Endometrial microvascular endothelial cells (primary cell): ENCODE data around the gene DTNBP1. TPM values are rescaled to one million over a fixed set of nuclear protein-coding genes. Genes with fewer than 3 reads are reported as not detected.

Experiments
- in situ Hi-C: cut with HindIII; loops from 2 replicates; pipeline ENCODE4 v1.10.0; 2017; ENCODE audit warnings: low sequenced_read_pairs, low pct_unique_long_range_greater_than_20kb; ENCODE audit errors: inconsistent ontology term
- total RNA-seq: library from RNA; depleted of rRNA; stranded (reverse); fragments of >200 nt; gene quantifications from one replicate; pipeline ENCODE4 v1.2.3, GENCODE V29; 2015; ENCODE audit errors: inconsistent ontology term

Gene DTNBP1
- total RNA-seq = 2.0 TPM

- in situ Hi-C loops = no loop called here
Measured at GRCh38 chr6:15662326-15663129, at the start of gene DTNBP1. TSS of gene DTNBP1 (minus strand) at chr6:15663028. CDS start at chr6:15662869, 159 bp downstream.

GRCh38 chr6:15709651-15710269, 46.9 kb upstream of the DTNBP1 start:
- in situ Hi-C loops = no loop called here

GRCh38 chr6:15708231-15708630, 45.4 kb upstream of the DTNBP1 start:
- in situ Hi-C loops = no loop called here

GRCh38 chr6:15705981-15706380, 43.2 kb upstream of the DTNBP1 start:
- in situ Hi-C loops = no loop called here

- in situ Hi-C loops = no loop called here
Measured at GRCh38 chr6:15698471-15698870, 35.6 kb upstream of the DTNBP1 start.

GRCh38 chr6:15697895-15698294, 35.1 kb upstream of the DTNBP1 start:
- in situ Hi-C loops = no loop called here

GRCh38 chr6:15691250-15691869, 28.5 kb upstream of the DTNBP1 start:
- in situ Hi-C loops = no loop called here

GRCh38 chr6:15690510-15690909, 27.7 kb upstream of the DTNBP1 start:
- in situ Hi-C loops = no loop called here

- in situ Hi-C loops = no loop called here
Measured at GRCh38 chr6:15689586-15690482, 27.0 kb upstream of the DTNBP1 start.

- in situ Hi-C loops = no loop called here
Measured at GRCh38 chr6:15685619-15686018, 22.8 kb upstream of the DTNBP1 start.

GRCh38 chr6:15682965-15683822, 20.4 kb upstream of the DTNBP1 start:
- in situ Hi-C loops = no loop called here

GRCh38 chr6:15681946-15682345, 19.1 kb upstream of the DTNBP1 start:
- in situ Hi-C loops = no loop called here

- in situ Hi-C loops = no loop called here
Measured at GRCh38 chr6:15678514-15678913, 15.7 kb upstream of the DTNBP1 start.

GRCh38 chr6:15677822-15678221, 15.0 kb upstream of the DTNBP1 start:
- in situ Hi-C loops = no loop called here

GRCh38 chr6:15675536-15676220, 12.8 kb upstream of the DTNBP1 start:
- in situ Hi-C loops = no loop called here

GRCh38 chr6:15674690-15675386, 12.0 kb upstream of the DTNBP1 start:
- in situ Hi-C loops = no loop called here

- in situ Hi-C loops = no loop called here
Measured at GRCh38 chr6:15673666-15674065, 10.8 kb upstream of the DTNBP1 start.
